HG03025 (cell line): ENCODE results near the gene DLL4.

ENCODE experiments used
- ATAC-seq: cut with Tn5 transposase; IDR thresholded peaks from one replicate; pipeline ENCODE4 v1.9.1; 2021; ENCODE audit warnings: mild to moderate bottlenecking, moderate library complexity; ENCODE audit not compliant: unreplicated experiment, low FRiP score

The DLL4 gene

GRCh38 chr15:40984964-40985363, 55.8 kb downstream of the DLL4 start:
- ATAC-seq = no peak

GRCh38 chr15:40985541-40986330, 56.6 kb downstream of the DLL4 start:
- no peak for ATAC-seq

DNA sequence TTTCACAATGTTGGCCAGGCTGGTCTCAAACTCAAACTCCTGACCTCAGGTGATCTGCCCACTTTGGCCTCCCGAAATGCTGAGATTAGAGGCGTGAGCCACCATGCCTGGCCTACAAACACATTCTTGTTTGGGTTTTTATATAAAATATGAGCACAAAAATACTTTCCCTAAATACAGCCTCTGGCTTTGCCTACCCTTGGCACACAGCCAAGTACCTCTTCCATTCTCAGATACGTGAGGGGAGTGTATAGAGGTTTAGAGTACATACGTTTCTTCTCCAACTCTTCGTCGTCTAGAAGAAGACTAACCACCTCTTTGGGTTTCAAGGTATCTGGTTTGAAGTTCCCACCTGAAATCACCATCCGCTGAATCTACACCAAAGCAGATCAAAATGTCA, 57.7 kb downstream of the DLL4 start:
- ATAC-seq = no peak

GRCh38 chr15:40988156-40988555, 59.0 kb downstream of the DLL4 start:
- ATAC-seq = no peak
